ENCODE results near the gene NDUFB5. TPM values are rescaled to one million over a fixed set of nuclear protein-coding genes. Genes with fewer than 3 reads are reported as not detected.

NDUFB5 gene
- polyA plus RNA-seq, 1 of the 3 experiments (the other 2 are of a cell fraction), result 35.3 TPM

- Histone ChIP-seq H3K4me1 (ENCODE audit: control insufficient read depth in 1 of 2, insufficient read depth in 2 of 2, low read depth in 1 of 2, low read length in 1 of 2) (peaks cover 5 to 12% of the 10 kb centered on the region in 2 experiments; a peak in 2 of 4 replicates), H4K20me1 (ENCODE audit: insufficient read depth) (peaks cover 45% of the 10 kb centered on the region; the same call in 1 of the 2 replicates), H3K27me3 (ENCODE audit: insufficient read depth) (no peaks in the 10 kb centered on the region), H2AFZ (ENCODE audit: low read depth) (no peak overlapping the region), H3K4me2 (no peak overlapping the region), H3K36me3 (replicated peaks in 1 of 2; ENCODE audit: control insufficient read depth in 1 of 2, insufficient read depth in 2 of 2, low read length in 1 of 2) (no peaks in the 10 kb centered on the region), H3K9me2 (no peaks in the 10 kb centered on the region), H3K79me2 (ENCODE audit: insufficient read depth) (peaks cover 100% of the 10 kb centered on the region), H3K27ac (ENCODE audit: low read depth in 2 of 2, low read length in 1 of 2) (no peak overlapping the region), H3K4me3 (ENCODE audit: low read depth in 2 of 2, low read length in 1 of 2) (no peak overlapping the region), H3F3A (replicated peaks; ENCODE audit: insufficient read depth) (peaks cover 2% of the 10 kb centered on the region), H3K9ac (no peak overlapping the region), H3K9me3 (no peaks in the 10 kb centered on the region)
- no peak for DNase-seq
- ChIA-PET CTCF (interaction anchor here (1.1 kb wide), 1 partner anchor 17 kb away, joined by 4 read pairs; no protein-coding TSS in a partner anchor), POLR2A (no interaction called here)
- 92% methylated on average over 1 of the region's 1 CpG for WGBS (ENCODE audit: low lambda C conversion rate)
- TF ChIP-seq RCOR1 (IDR thresholded peaks at IDR 0.05; ENCODE audit: low read length), result no peak
- no peak for TF ChIP-seq TAF1 (IDR thresholded peaks at IDR 0.05; ENCODE audit: borderline replicate concordance, low read depth, low read length)
- TF ChIP-seq MEF2A (IDR thresholded peaks at IDR 0.05; ENCODE audit: borderline replicate concordance, low read depth), result no peak
- TF ChIP-seq, protein P1, sequence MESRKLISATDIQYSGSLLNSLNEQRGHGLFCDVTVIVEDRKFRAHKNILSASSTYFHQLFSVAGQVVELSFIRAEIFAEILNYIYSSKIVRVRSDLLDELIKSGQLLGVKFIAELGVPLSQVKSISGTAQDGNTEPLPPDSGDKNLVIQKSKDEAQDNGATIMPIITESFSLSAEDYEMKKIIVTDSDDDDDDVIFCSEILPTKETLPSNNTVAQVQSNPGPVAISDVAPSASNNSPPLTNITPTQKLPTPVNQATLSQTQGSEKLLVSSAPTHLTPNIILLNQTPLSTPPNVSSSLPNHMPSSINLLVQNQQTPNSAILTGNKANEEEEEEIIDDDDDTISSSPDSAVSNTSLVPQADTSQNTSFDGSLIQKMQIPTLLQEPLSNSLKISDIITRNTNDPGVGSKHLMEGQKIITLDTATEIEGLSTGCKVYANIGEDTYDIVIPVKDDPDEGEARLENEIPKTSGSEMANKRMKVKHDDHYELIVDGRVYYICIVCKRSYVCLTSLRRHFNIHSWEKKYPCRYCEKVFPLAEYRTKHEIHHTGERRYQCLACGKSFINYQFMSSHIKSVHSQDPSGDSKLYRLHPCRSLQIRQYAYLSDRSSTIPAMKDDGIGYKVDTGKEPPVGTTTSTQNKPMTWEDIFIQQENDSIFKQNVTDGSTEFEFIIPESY (IDR thresholded peaks at IDR 0.05; ENCODE audit: borderline replicate concordance, low read depth), result no peak
- no peak for TF ChIP-seq FOSL2 (IDR thresholded peaks at IDR 0.05; ENCODE audit: borderline replicate concordance, low read depth)
- TF ChIP-seq, protein P2, sequence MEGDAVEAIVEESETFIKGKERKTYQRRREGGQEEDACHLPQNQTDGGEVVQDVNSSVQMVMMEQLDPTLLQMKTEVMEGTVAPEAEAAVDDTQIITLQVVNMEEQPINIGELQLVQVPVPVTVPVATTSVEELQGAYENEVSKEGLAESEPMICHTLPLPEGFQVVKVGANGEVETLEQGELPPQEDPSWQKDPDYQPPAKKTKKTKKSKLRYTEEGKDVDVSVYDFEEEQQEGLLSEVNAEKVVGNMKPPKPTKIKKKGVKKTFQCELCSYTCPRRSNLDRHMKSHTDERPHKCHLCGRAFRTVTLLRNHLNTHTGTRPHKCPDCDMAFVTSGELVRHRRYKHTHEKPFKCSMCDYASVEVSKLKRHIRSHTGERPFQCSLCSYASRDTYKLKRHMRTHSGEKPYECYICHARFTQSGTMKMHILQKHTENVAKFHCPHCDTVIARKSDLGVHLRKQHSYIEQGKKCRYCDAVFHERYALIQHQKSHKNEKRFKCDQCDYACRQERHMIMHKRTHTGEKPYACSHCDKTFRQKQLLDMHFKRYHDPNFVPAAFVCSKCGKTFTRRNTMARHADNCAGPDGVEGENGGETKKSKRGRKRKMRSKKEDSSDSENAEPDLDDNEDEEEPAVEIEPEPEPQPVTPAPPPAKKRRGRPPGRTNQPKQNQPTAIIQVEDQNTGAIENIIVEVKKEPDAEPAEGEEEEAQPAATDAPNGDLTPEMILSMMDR (IDR thresholded peaks at IDR 0.05), result no peak
- TF ChIP-seq EZH2phosphoT487 (IDR thresholded peaks at IDR 0.05; ENCODE audit: borderline replicate concordance, low read depth), result no peak
- no peak for TF ChIP-seq NRF1 (IDR thresholded peaks at IDR 0.05; ENCODE audit: low read depth, low read length)
- TF ChIP-seq RXRA (IDR thresholded peaks at IDR 0.05; ENCODE audit: borderline replicate concordance, low read depth), result no peak
- TF ChIP-seq, protein P3, sequence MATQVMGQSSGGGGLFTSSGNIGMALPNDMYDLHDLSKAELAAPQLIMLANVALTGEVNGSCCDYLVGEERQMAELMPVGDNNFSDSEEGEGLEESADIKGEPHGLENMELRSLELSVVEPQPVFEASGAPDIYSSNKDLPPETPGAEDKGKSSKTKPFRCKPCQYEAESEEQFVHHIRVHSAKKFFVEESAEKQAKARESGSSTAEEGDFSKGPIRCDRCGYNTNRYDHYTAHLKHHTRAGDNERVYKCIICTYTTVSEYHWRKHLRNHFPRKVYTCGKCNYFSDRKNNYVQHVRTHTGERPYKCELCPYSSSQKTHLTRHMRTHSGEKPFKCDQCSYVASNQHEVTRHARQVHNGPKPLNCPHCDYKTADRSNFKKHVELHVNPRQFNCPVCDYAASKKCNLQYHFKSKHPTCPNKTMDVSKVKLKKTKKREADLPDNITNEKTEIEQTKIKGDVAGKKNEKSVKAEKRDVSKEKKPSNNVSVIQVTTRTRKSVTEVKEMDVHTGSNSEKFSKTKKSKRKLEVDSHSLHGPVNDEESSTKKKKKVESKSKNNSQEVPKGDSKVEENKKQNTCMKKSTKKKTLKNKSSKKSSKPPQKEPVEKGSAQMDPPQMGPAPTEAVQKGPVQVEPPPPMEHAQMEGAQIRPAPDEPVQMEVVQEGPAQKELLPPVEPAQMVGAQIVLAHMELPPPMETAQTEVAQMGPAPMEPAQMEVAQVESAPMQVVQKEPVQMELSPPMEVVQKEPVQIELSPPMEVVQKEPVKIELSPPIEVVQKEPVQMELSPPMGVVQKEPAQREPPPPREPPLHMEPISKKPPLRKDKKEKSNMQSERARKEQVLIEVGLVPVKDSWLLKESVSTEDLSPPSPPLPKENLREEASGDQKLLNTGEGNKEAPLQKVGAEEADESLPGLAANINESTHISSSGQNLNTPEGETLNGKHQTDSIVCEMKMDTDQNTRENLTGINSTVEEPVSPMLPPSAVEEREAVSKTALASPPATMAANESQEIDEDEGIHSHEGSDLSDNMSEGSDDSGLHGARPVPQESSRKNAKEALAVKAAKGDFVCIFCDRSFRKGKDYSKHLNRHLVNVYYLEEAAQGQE (IDR thresholded peaks at IDR 0.05; ENCODE audit: low read depth, low read length), result no peak
- no peak for TF ChIP-seq MXI1 (IDR thresholded peaks at IDR 0.05; ENCODE audit: low read depth, low read length)
- TF ChIP-seq USF2 (IDR thresholded peaks at IDR 0.05; ENCODE audit: borderline replicate concordance, low read depth, low read length), result no peak
- TF ChIP-seq YY1 (IDR thresholded peaks at IDR 0.05; ENCODE audit: low read depth), result no peak
- TF ChIP-seq TEAD4 (IDR thresholded peaks at IDR 0.05; ENCODE audit: borderline replicate concordance, insufficient read depth), result no peak
- no peak for TF ChIP-seq USF1 (IDR thresholded peaks at IDR 0.05; ENCODE audit: borderline replicate concordance, low read depth)
- TF ChIP-seq ELF1 (IDR thresholded peaks at IDR 0.05), result no peak
Observed at GRCh38 chr3:179666030-179666429, 61.4 kb downstream of the NDUFB5 start.
